ENCODE measurements around the gene AREG. TPM values are rescaled to one million over a fixed set of nuclear protein-coding genes. Genes with fewer than 3 reads are reported as not detected.

AREG gene
- total RNA-seq, 2 donors from 2014 or later, result 1.3 TPM; not detected in 1

DNA sequence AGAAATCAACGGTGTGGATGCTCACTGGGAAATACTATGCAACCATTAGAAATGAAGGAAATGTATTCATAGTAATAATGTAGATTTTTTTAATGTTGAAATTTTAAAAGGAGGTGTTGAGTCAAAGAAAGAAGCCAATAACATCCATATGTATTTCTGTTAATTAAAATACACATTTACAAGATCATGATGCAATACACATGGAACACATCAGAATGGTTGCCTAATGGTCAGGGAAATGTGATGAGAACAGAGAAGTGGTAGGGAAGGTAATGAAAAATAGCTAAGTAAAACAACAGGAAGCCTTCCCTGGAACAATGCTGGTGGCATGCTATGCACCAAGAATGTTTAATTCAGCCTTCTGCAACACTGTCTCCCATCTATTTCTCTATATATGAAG, 18.2 kb downstream of the AREG start:
- Histone ChIP-seq H3K4me3 (ENCODE audit: low read length) (no peak overlapping the region), H3K27ac (ENCODE audit: low read depth, low read length) (no peak overlapping the region), H3K9ac (ENCODE audit: extremely low read depth, low read length, poor library complexity, severe bottlenecking) (no peak overlapping the region), H3K36me3 (ENCODE audit: control insufficient read depth, insufficient read depth, low read length) (no peaks in the 10 kb centered on the region), H3K4me1 (ENCODE audit: control insufficient read depth, insufficient read depth, low read length) (no peaks in the 10 kb centered on the region), H3K9me3 (ENCODE audit: control insufficient read depth, low read length) (no peaks in the 10 kb centered on the region), H3K27me3 (ENCODE audit: control insufficient read depth, insufficient read depth, low read length, poor library complexity, severe bottlenecking) (no peaks in the 10 kb centered on the region)
- Mint-ChIP-seq H3K27ac (no peak overlapping the region), H3K36me3 (ENCODE audit: low read depth) (no peaks in the 10 kb centered on the region), H3K9me3 (no peaks in the 10 kb centered on the region), H3K4me3 (no peak overlapping the region), H3K27me3 (ENCODE audit: insufficient read depth) (peaks cover 5% of the 10 kb centered on the region), H3K4me1 (peaks cover 12% of the 10 kb centered on the region)
- DNase-seq, result no peak
- TF ChIP-seq, protein P1, sequence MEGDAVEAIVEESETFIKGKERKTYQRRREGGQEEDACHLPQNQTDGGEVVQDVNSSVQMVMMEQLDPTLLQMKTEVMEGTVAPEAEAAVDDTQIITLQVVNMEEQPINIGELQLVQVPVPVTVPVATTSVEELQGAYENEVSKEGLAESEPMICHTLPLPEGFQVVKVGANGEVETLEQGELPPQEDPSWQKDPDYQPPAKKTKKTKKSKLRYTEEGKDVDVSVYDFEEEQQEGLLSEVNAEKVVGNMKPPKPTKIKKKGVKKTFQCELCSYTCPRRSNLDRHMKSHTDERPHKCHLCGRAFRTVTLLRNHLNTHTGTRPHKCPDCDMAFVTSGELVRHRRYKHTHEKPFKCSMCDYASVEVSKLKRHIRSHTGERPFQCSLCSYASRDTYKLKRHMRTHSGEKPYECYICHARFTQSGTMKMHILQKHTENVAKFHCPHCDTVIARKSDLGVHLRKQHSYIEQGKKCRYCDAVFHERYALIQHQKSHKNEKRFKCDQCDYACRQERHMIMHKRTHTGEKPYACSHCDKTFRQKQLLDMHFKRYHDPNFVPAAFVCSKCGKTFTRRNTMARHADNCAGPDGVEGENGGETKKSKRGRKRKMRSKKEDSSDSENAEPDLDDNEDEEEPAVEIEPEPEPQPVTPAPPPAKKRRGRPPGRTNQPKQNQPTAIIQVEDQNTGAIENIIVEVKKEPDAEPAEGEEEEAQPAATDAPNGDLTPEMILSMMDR (conservative IDR thresholded peaks at IDR 0.05), result no peak
- WGBS, 2 experiments (ENCODE audit: insufficient coverage in 1 of 2, insufficient read length in 1 of 2), result 80 to 94% methylated on average over 1 of the region's 1 CpG

DNA sequence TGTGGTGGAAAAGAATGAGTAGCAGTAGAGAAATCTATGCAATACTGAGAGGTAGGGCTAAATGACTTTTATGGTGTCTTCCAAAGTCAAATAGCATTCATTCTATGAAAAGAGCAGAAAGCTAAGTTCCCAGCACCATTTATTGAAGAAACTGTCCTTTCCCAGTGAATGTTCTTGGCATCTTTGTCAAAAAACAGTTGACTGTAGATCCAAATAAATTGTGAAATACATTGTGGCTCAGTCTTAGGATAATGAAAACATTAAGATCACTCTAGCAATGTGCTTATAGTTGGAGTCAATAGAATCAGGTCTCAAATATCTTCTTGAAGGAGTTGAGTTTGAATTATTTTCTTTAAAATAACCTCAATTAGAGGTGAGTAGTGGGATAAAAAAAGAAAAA, 19.4 kb downstream of the AREG start:
- no peak overlapping the region for H3K4me3 ChIP-seq (ENCODE audit: low read length)
- no peaks in the 10 kb centered on the region for H3K36me3 Mint-ChIP-seq (ENCODE audit: low read depth)
- no peak for DNase-seq
- no peaks in the 10 kb centered on the region for H3K9me3 Mint-ChIP-seq
- H3K4me1 ChIP-seq (ENCODE audit: control insufficient read depth, insufficient read depth, low read length), result no peaks in the 10 kb centered on the region
- H3K27ac ChIP-seq (ENCODE audit: low read depth, low read length), result no peak overlapping the region
- no peaks in the 10 kb centered on the region for H3K36me3 ChIP-seq (ENCODE audit: control insufficient read depth, insufficient read depth, low read length)
- H3K9ac ChIP-seq (ENCODE audit: extremely low read depth, low read length, poor library complexity, severe bottlenecking), result no peak overlapping the region
- peaks cover 12% of the 10 kb centered on the region for H3K4me1 Mint-ChIP-seq
- H3K27ac Mint-ChIP-seq, result no peak overlapping the region
- H3K27me3 Mint-ChIP-seq (ENCODE audit: insufficient read depth), result peaks cover 5% of the 10 kb centered on the region
- H3K27me3 ChIP-seq (ENCODE audit: control insufficient read depth, insufficient read depth, low read length, poor library complexity, severe bottlenecking), result no peaks in the 10 kb centered on the region
- TF ChIP-seq, protein P1 (conservative IDR thresholded peaks at IDR 0.05), result no peak
- H3K4me3 Mint-ChIP-seq, result no peak overlapping the region
- H3K9me3 ChIP-seq (ENCODE audit: control insufficient read depth, low read length), result no peaks in the 10 kb centered on the region

DNA sequence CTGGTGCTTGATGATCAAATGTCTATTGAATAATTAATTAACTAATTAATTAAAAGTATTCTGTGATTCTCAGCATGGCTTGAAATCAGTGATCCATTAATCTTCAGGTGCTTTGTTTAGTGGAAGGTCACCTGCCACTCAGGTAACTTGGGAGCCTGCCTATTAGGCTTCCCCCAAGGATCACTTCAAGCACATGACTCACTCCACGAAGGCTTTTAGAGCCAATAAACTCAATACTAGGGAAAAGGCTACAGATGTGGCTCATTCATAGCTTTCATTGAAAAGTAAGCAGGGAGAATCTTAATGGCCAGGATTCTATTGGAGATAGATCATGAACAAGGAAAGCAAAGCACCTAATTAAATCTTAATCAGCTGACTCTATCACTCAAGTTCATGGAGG, 21.3 kb downstream of the AREG start:
- no peaks in the 10 kb centered on the region for H3K9me3 Mint-ChIP-seq
- peaks cover 5% of the 10 kb centered on the region for H3K27me3 Mint-ChIP-seq (ENCODE audit: insufficient read depth)
- H3K4me1 Mint-ChIP-seq, result peaks cover 12% of the 10 kb centered on the region
- no peak overlapping the region for H3K4me3 ChIP-seq (ENCODE audit: low read length)
- H3K36me3 ChIP-seq (ENCODE audit: control insufficient read depth, insufficient read depth, low read length), result no peaks in the 10 kb centered on the region
- no peak overlapping the region for H3K4me3 Mint-ChIP-seq
- no peaks in the 10 kb centered on the region for H3K4me1 ChIP-seq (ENCODE audit: control insufficient read depth, insufficient read depth, low read length)
- no peak for DNase-seq
- WGBS, 2 experiments (ENCODE audit: insufficient coverage in 1 of 2, insufficient read length in 1 of 2), result 67 to 87% methylated on average over 1 of the region's 1 CpG
- H3K36me3 Mint-ChIP-seq (ENCODE audit: low read depth), result no peaks in the 10 kb centered on the region
- no peaks in the 10 kb centered on the region for H3K27me3 ChIP-seq (ENCODE audit: control insufficient read depth, insufficient read depth, low read length, poor library complexity, severe bottlenecking)
- H3K9me3 ChIP-seq (ENCODE audit: control insufficient read depth, low read length), result no peaks in the 10 kb centered on the region
- H3K27ac Mint-ChIP-seq, result no peak overlapping the region
- TF ChIP-seq, protein P1 (conservative IDR thresholded peaks at IDR 0.05), result no peak
- no peak overlapping the region for H3K27ac ChIP-seq (ENCODE audit: low read depth, low read length)
- H3K9ac ChIP-seq (ENCODE audit: extremely low read depth, low read length, poor library complexity, severe bottlenecking), result no peak overlapping the region
